Testis (tissue), 5 donors: Measurements from ENCODE around the gene NTM. TPM values are rescaled to one million over a fixed set of nuclear protein-coding genes. Genes with fewer than 3 reads are reported as not detected.
A peak's percentile ranks its signal among the peaks of the same experiment; 100 is the strongest.

Experiments
- DNase-seq: peaks from one replicate; pipeline ENCODE4 v3.0.0-alpha.2; 2019
- H3K27ac ChIP-seq, 2 donors: fragments of 200-600 bp; sonication (generic); one replicate each; pipeline ENCODE4 v1.5.1; 2019
- H3K27me3 ChIP-seq: fragments of 200-600 bp; sonication (generic); one replicate; pipeline ENCODE4 v1.5.1; 2019
- H3K36me3 ChIP-seq: fragments of 200-600 bp; sonication (generic); one replicate; pipeline ENCODE4 v1.5.1; 2017; ENCODE audit warnings: low read depth; ENCODE audit errors: missing control alignments
- H3K4me1 ChIP-seq: fragments of 200-600 bp; sonication (generic); one replicate; pipeline ENCODE4 v1.5.1; 2019
- H3K4me3 ChIP-seq, 2 donors: fragments of 200-600 bp; sonication (generic); one replicate each; pipeline ENCODE4 v1.5.1; 2017 to 2019
- H3K9me3 ChIP-seq: fragments of 200-600 bp; sonication (generic); one replicate; pipeline ENCODE4 v1.5.1; 2017
- CTCF ChIP-seq, 3 experiments: fragments of 450-650 bp in 2 of 3; fragments of 200-600 bp in 1 of 3; sonication (generic) in 1 of 3; IDR thresholded peaks; one replicate each; pipeline ENCODE4 v1.5.1; 2016 to 2019; ENCODE audit warnings: antibody characterized with exemption in 3 of 3, mild to moderate bottlenecking in 2 of 3, moderate library complexity in 1 of 3
- POLR2A ChIP-seq: fragments of 450-650 bp; IDR thresholded peaks from one replicate; pipeline ENCODE4 v1.6.1; 2017; ENCODE audit warnings: antibody characterized with exemption, mild to moderate bottlenecking, moderate library complexity
- WGBS, 2 donors: methylation state at CpG; one replicate each; pipeline ENCODE4 v1.1.5; 2018; 5-methylcytosine and 5-hydroxymethylcytosine counted together
- intact Hi-C: fragments of 100-400 bp; cut with DNase I; formaldehyde crosslinking; loops from one replicate; pipeline ENCODE4 v1.15.1; 2023; ENCODE audit warnings: low total_unique reads
- long read RNA-seq, 2 donors: transcript quantifications; one replicate each; lab custom pipeline, GENCODE V29; 2026
- polyA plus RNA-seq: library from polyadenylated mRNA; stranded (reverse); fragments of 350-450 nt; fragmentation: Illumina TruSeq; extraction: RNeasy Lipid Tissue Mini Kit (QIAGEN cat#74804); gene quantifications from one replicate; pipeline ENCODE4 v1.2.3, GENCODE V29; 2014; ENCODE audit warnings: low read depth, low replicate concordance; ENCODE audit not compliant: insufficient read depth
- total RNA-seq, 2 donors: library from RNA; depleted of rRNA; stranded (reverse); fragments of >200 nt; gene quantifications; one replicate each; pipeline ENCODE4 v1.2.3, GENCODE V29; 2016

The NTM gene
- total RNA-seq (1 to 10 TPM; 1.7 to 4.5 TPM), polyA plus RNA-seq (1.8 TPM)
- long read RNA-seq, donor 1 = 0 reads
- long read RNA-seq, donor 2 = 0 reads

- WGBS, 2 donors = 14 to 19% methylated on average over 7 of the region's 7 CpGs
- Histone ChIP-seq H3K4me3 (no peak within 1 kb of the TSS), H3K27me3 (no peaks in the 10 kb centered on the region), H3K4me1 (peaks cover 10% of the 10 kb centered on the region), H3K9me3 (no peaks in the 10 kb centered on the region), H3K27ac (no peak within 1 kb of the TSS), H3K36me3 (no peaks in the 10 kb centered on the region)
- intact Hi-C loops = no loop called here
- TF ChIP-seq CTCF (IDR thresholded peaks at IDR 0.05) = no peak
- no peak for TF ChIP-seq POLR2A
- DNase-seq = peak; percentile 44
Observed at GRCh38 chr11:131370090-131370751, at the start of gene NTM. TSS of gene NTM (plus strand) at chr11:131370615.

- no peak for DNase-seq
- H3K9me3 ChIP-seq = no peaks in the 10 kb centered on the region
- no peak overlapping the region for H3K27ac ChIP-seq
- intact Hi-C loops = no loop called here
- H3K27me3 ChIP-seq = no peaks in the 10 kb centered on the region
- no peak overlapping the region for H3K4me3 ChIP-seq
- 71 to 83% methylated on average over 11 of the region's 11 CpGs for WGBS, 2 donors
- H3K4me1 ChIP-seq = no peaks in the 10 kb centered on the region
- TF ChIP-seq POLR2A (no peak), CTCF (IDR thresholded peaks at IDR 0.05) (no peak)
- no peaks in the 10 kb centered on the region for H3K36me3 ChIP-seq
Observed at GRCh38 chr11:131324921-131325570, 45.4 kb upstream of the NTM start.

- WGBS, 2 donors = 52 to 61% methylated on average over 4 of the region's 4 CpGs
- DNase-seq = no peak
- TF ChIP-seq POLR2A (no peak), CTCF (IDR thresholded peaks at IDR 0.05) (no peak)
- no peaks in the 10 kb centered on the region for H3K4me1 ChIP-seq
- H3K36me3 ChIP-seq = no peaks in the 10 kb centered on the region
- intact Hi-C loops = no loop called here
- H3K4me3 ChIP-seq = no peak overlapping the region
- H3K27ac ChIP-seq = no peak overlapping the region
- H3K27me3 ChIP-seq = no peaks in the 10 kb centered on the region
- H3K9me3 ChIP-seq = no peaks in the 10 kb centered on the region
Observed at GRCh38 chr11:131326829-131327228, 43.6 kb upstream of the NTM start.

GRCh38 chr11:131327421-131327820 is 43.0 kb upstream of the NTM start:
- no peaks in the 10 kb centered on the region for H3K9me3 ChIP-seq
- 70 to 74% methylated on average over 5 of the region's 5 CpGs for WGBS, 2 donors
- H3K36me3 ChIP-seq = no peaks in the 10 kb centered on the region
- H3K27me3 ChIP-seq = no peaks in the 10 kb centered on the region
- TF ChIP-seq POLR2A (no peak), CTCF (IDR thresholded peaks at IDR 0.05) (no peak)
- intact Hi-C loops = no loop called here
- H3K4me3 ChIP-seq = no peak overlapping the region
- H3K27ac ChIP-seq = no peak overlapping the region
- H3K4me1 ChIP-seq = no peaks in the 10 kb centered on the region
- no peak for DNase-seq

GRCh38 chr11:131328843-131329242 is 41.6 kb upstream of the NTM start:
- H3K36me3 ChIP-seq = no peaks in the 10 kb centered on the region
- intact Hi-C loops = no loop called here
- H3K9me3 ChIP-seq = no peaks in the 10 kb centered on the region
- no peaks in the 10 kb centered on the region for H3K4me1 ChIP-seq
- 92 to 100% methylated on average over 2 to 3 of the region's 3 CpGs for WGBS, 2 donors
- H3K27ac ChIP-seq = no peak overlapping the region
- no peaks in the 10 kb centered on the region for H3K27me3 ChIP-seq
- TF ChIP-seq POLR2A (no peak), CTCF (IDR thresholded peaks at IDR 0.05) (no peak)
- DNase-seq = no peak
- H3K4me3 ChIP-seq = no peak overlapping the region
